Measurements from ENCODE around the gene SIX2.
A peak's percentile ranks its signal among the peaks of the same experiment; 100 is the strongest.

The SIX2 gene

DNA sequence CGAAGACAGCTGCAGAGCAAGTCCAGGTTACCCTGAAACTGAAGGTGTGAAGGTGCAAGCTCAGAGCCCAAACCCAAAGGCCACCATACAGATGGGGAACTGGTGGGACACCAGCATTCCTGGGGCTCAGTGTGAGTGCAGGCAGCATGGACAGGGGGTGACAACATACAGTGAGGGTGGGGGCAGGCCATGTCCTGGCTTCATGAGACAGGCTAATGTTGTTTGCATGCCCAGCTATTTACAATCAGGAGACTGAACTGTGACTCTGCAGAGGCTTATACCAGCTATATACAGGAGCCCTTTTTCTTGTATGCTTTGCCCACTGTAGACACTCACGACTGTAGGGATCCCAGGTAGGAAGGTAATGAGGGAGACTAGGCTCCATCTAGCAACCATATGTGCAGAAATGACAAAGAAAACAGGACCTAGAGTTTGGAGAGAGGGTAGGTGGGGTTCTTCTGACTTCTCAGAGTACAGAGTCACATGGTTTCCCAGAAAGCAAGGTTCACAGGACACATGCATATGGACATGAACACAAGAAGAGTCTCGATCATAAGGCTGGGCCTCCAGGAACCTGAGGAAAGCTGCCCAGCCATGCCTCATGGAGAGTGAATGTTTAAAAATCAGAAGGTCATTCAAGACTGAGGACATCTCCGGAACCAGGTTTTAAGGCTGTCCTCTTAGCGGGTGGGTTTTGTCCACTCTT lies 41.4 kb downstream of the SIX2 start:
- DNase-seq (ENCODE audit: low read depth in 2 of 2, low spot score in 1 of 2) = no peak

DNA sequence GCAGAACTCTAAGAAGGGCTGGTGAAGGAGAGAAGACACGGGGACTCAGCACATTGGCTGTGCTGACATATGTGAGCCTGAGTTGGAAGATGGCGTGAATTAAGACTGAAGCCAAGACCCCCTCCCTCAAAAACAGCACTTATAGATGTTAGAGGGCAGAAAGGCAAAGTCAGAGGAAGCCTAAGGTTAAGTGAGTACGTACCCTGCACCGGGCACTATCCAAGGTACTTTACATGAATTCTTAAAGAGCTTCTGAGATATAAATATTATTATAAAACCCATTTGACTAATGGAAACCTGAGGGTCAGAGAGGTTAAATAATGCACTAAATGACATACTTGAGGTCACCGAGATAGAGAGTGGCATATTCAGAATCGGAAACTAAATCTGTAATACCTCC lies 42.2 kb downstream of the SIX2 start:
- no peak for DNase-seq (ENCODE audit: low read depth in 2 of 2, low spot score in 1 of 2)

GRCh38 chr2:44965684-44966083 lies 43.6 kb downstream of the SIX2 start:
- no peak for DNase-seq (ENCODE audit: low read depth in 2 of 2, low spot score in 1 of 2)

DNA sequence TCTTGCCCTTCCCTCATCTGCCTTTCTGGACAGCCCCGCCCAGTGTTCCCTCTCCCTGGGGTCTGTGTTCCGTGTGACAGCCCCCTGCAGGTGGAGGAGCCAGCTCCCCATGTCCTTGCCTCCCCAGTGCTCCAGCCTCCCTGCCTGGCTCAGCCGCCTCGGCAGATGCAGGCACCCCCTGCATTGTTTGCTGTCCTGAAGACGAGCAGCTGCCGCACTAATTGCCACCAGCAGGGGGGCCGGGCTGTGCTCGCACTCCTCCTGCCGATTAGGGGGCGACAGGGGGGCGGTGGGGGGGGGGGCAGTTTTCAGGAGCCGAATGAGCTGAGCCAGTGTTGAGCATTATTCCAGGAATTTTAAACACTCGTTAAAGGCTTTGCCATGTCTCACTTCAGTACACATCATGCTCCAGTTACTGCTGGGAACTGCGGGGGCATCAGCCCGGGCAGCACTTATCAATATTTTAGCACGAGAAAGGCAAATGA lies 44.5 kb downstream of the SIX2 start:
- DNase-seq (ENCODE audit: low read depth in 2 of 2, low spot score in 1 of 2) = no peak

DNA sequence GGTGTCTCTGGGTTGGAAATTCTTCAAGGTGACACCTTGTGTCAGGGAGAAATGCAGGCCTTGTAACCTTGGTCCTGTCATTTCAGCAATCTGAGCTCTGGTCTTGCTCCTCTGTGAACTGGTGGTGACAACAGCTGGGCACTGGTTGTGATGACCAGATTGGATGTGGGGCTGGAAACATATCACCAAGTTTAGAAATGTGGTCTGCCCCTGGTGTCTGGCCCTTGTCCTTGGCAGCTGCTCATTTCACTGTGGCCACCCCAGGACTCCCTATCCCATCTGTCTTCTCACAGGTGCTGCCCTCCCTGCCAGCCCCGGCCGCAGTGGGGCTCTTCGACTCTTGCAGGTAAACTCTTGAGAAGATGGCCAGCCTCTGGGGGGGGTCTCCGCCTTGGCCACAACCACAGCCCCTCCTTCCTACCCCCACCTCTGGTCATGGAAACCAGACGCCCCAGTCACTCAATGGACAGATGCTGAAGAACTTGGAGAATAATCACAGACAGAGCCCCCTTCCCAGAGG lies 47.0 kb downstream of the SIX2 start:
- no peak for DNase-seq (ENCODE audit: low read depth in 2 of 2, low spot score in 1 of 2)

GRCh38 chr2:44960871-44961270 lies 48.4 kb downstream of the SIX2 start:
- no peak for DNase-seq (ENCODE audit: low read depth in 2 of 2, low spot score in 1 of 2)

DNA sequence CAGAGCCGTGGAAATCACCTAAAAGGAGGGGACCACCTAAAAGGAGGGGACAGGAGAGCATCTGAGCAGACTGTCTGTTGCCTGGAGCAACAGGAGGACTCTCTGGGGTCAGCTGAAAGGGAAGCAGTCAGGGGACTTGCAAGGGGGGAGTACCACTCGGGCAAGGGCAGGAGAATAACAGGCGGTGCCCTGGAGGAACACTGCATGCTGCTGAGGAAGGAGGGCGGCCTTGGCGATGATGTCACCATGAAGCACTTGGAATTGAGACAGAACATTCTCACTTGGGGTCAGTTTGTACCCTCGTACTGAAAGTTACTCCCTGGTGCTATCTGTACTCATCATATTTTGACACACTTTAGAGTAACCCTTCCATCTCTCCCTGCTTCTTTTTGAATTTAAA lies 49.4 kb downstream of the SIX2 start:
- no peak for DNase-seq (ENCODE audit: low read depth in 2 of 2, low spot score in 1 of 2)

GRCh38 chr2:44957656-44958327 lies 51.5 kb downstream of the SIX2 start:
- DNase-seq (ENCODE audit: low read depth in 2 of 2, low spot score in 1 of 2) = no peak

DNA sequence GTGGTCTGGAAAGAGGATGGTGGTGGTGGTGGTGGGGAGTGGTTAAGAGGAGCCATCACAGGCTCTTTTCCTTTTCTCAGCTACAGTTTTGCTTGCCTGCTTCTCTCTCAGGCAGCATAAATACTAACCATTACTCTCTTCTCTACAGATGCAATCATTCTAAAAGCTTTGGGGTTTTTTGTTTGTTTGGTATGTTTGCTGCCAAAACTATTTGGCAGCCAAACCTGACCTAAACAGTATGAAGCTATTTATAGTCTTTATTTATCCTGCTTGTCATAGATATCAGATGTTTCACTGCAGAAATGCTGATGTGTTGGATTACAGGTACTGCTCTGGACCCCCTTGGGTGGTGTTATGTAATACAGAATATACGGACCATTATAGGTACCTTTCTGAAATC lies 52.4 kb downstream of the SIX2 start:
- no peak for DNase-seq (ENCODE audit: low read depth in 2 of 2, low spot score in 1 of 2)

DNA sequence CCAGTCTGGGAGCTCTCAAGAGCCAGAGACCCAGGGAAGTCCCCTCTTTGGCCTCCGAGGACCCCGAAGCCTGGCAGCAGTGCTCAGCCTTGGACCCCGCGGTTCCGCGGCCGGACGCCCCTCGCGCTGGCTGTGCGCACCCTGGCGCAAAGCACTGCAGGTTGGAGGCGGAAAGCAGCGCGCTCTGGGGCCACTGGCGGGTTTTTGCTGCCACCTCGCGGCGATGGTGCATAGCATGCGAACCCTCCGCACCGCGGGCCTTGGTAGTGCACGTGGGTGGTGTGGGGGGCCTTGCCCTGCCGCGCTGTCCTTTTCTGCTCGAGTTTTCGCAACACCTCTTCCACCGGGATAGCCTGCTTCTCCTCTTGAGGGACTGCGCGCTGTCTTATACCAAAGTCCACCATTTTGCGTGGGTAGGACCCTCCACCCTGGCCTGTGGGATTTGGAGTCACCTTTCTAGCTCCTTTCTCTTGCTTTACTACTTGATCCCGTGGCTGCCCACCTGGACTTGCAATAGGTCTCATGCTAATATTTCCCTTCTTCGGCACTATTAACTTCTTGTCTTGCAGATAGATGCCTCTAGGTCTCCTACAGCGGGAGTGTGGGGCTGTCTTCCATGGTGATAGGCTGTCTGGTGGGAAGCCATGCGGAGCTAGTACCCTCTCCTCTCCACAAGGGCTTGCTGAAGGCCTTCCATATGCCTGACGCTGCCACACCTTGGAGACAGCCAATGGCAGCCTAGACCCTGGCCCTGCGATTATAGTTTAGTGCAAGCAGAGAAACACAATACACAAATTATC lies 53.5 kb downstream of the SIX2 start:
- peak; percentile 35 to 46 for DNase-seq (ENCODE audit: low read depth in 2 of 2, low spot score in 1 of 2)
